K562 (cell line): ENCODE results near the gene ETV7. TPM values are rescaled to one million over a fixed set of nuclear protein-coding genes. Genes with fewer than 3 reads are reported as not detected.

Experiments used
- ARNT ChIP-seq, 2 experiments: fragments of 450-650 bp; IDR thresholded peaks; 2 replicates each; pipeline ENCODE4 v1.6.1; 2016; ENCODE audit warnings: mild to moderate bottlenecking in 1 of 2
- ATF7 ChIP-seq: fragments of 450-650 bp; IDR thresholded peaks from 2 replicates; pipeline ENCODE4 v1.7.1; 2014; ENCODE audit warnings: mild to moderate bottlenecking, moderate library complexity
- BRD4 ChIP-seq: fragments of 200-600 bp; sonication (generic); IDR thresholded peaks from 2 replicates; pipeline ENCODE4 v1.6.1; 2017; ENCODE audit warnings: inconsistent platforms
- ELF1 ChIP-seq: fragments of 200-800 bp; sonication (Bioruptor generic); IDR thresholded peaks from 2 replicates; pipeline ENCODE4 v1.6.1; 2016; ENCODE audit warnings: missing genetic modification characterization, missing compliant biosample characterization
- ELK1 ChIP-seq: sonication (generic); formaldehyde crosslinking; IDR thresholded peaks from 2 replicates; pipeline ENCODE4 v1.8.1; 2022; ENCODE audit warnings: missing genetic modification reagents
- EP300 ChIP-seq: IDR thresholded peaks from 2 replicates; pipeline ENCODE4 v1.6.1; 2012; ENCODE audit warnings: low read length, improper control_type of control experiment
- FOXK1 ChIP-seq: sonication (generic); formaldehyde crosslinking; IDR thresholded peaks from 2 replicates; pipeline ENCODE4 v1.8.0; 2022; ENCODE audit warnings: missing genetic modification reagents, mild to moderate bottlenecking, borderline replicate concordance
- GATA2 ChIP-seq: sonication (generic); formaldehyde crosslinking; IDR thresholded peaks from 2 replicates; pipeline ENCODE4 v1.4.0; 2020; ENCODE audit warnings: mild to moderate bottlenecking, missing genetic modification reagents
- HNRNPLL ChIP-seq: fragments of 200-400 bp; formaldehyde crosslinking; IDR thresholded peaks from 2 replicates; pipeline ENCODE4 v1.6.1; 2017; ENCODE audit warnings: low read length, low read depth, mild to moderate bottlenecking; ENCODE audit not compliant: poor library complexity, severe bottlenecking
- JUN ChIP-seq, 2 experiments: sonication (generic) in 1 of 2; formaldehyde crosslinking in 1 of 2; IDR thresholded peaks; 2 replicates each; pipeline versions ENCODE4 v1.6.1 to v1.8.0; 2012 to 2022; ENCODE audit warnings: borderline replicate concordance in 2 of 2, mild to moderate bottlenecking in 2 of 2, improper control_type of control experiment in 1 of 2, low read depth in 1 of 2, low read length in 1 of 2, missing genetic modification reagents in 1 of 2
- MAFG ChIP-seq: fragments of 450-650 bp; conservative IDR thresholded peaks from 2 replicates; pipeline ENCODE4 v1.6.1; 2016; ENCODE audit warnings: missing genetic modification characterization, missing compliant biosample characterization
- MAX ChIP-seq: sonication (generic); formaldehyde crosslinking; IDR thresholded peaks from 2 replicates; pipeline ENCODE4 v1.9.0; 2022; ENCODE audit warnings: mild to moderate bottlenecking, missing genetic modification reagents
- NCOA6 ChIP-seq: fragments of 450-650 bp; IDR thresholded peaks from 2 replicates; pipeline ENCODE4 v1.6.1; 2017; ENCODE audit warnings: mild to moderate bottlenecking
- NCOR1 ChIP-seq: fragments of 450-650 bp; IDR thresholded peaks from 2 replicates; pipeline ENCODE4 v1.6.1; 2016; ENCODE audit warnings: mild to moderate bottlenecking, moderate library complexity
- NEUROD1 ChIP-seq: fragments of 150-350 bp; IDR thresholded peaks from 2 replicates; pipeline ENCODE4 v1.6.1; 2014; ENCODE audit warnings: borderline replicate concordance, low read length, low read depth; ENCODE audit not compliant: partially characterized antibody
- PHB2 ChIP-seq: fragments of 450-650 bp; IDR thresholded peaks from 2 replicates; pipeline ENCODE4 v1.6.1; 2017; ENCODE audit warnings: low read depth
- RCOR1 ChIP-seq, 2 experiments: IDR thresholded peaks; 2 replicates each; pipeline ENCODE4 v1.6.1; 2012; ENCODE audit warnings: low read depth in 2 of 2, low read length in 2 of 2, borderline replicate concordance in 1 of 2, improper control_type of control experiment in 1 of 2
- SAFB2 ChIP-seq: fragments of 200-400 bp; formaldehyde crosslinking; IDR thresholded peaks from 2 replicates; pipeline ENCODE4 v1.6.1; 2018; ENCODE audit warnings: borderline replicate concordance, low read length, low read depth, moderate library complexity; ENCODE audit not compliant: severe bottlenecking
- SLC30A9 ChIP-seq: fragments of 250-450 bp; sonication (Bioruptor Pico); IDR thresholded peaks from 2 replicates; pipeline ENCODE4 v1.8.0; 2022; ENCODE audit warnings: mild to moderate bottlenecking, moderate library complexity
- SMAD1 ChIP-seq: fragments of 150-350 bp; IDR thresholded peaks from 2 replicates; pipeline ENCODE4 v1.6.1; 2014; ENCODE audit warnings: low read length, low read depth; ENCODE audit not compliant: partially characterized antibody
- TCFL5 ChIP-seq: fragments of 250-450 bp; sonication (Bioruptor Pico); conservative IDR thresholded peaks from 2 replicates; pipeline ENCODE4 v1.6.1; 2021; ENCODE audit warnings: mild to moderate bottlenecking, moderate library complexity, matching md5 sums
- ZEB2 ChIP-seq: fragments of 450-650 bp; IDR thresholded peaks from 2 replicates; pipeline ENCODE4 v1.6.1; 2016
- ZHX1 ChIP-seq: fragments of 150-350 bp; conservative IDR thresholded peaks from 2 replicates; pipeline ENCODE4 v1.6.1; 2014; ENCODE audit warnings: low read length
- ZNF184 ChIP-seq: sonication (generic); formaldehyde crosslinking; IDR thresholded peaks from 2 replicates; pipeline ENCODE4 v1.5.0; 2020; ENCODE audit warnings: missing genetic modification reagents
- ZNF224 ChIP-seq: sonication (generic); formaldehyde crosslinking; IDR thresholded peaks from 2 replicates; pipeline ENCODE4 v1.8.0; 2022; ENCODE audit warnings: mild to moderate bottlenecking, missing genetic modification reagents
- ZNF24 ChIP-seq: fragments of 450-650 bp; IDR thresholded peaks from 2 replicates; pipeline ENCODE4 v1.6.1; 2016
- ZNF263 ChIP-seq: sonication (generic); formaldehyde crosslinking; IDR thresholded peaks from 2 replicates; pipeline ENCODE4 v1.8.0; 2022; ENCODE audit warnings: mild to moderate bottlenecking, missing genetic modification reagents, borderline replicate concordance
- ZNF584 ChIP-seq: fragments of 200-800 bp; sonication (Bioruptor generic); IDR thresholded peaks from 2 replicates; pipeline ENCODE4 v1.6.1; 2016; ENCODE audit warnings: low read depth, mild to moderate bottlenecking, missing genetic modification characterization, missing compliant biosample characterization
- polyA plus RNA-seq, 8 experiments: library from polyadenylated mRNA; depleted of rRNA in 4 of 8; stranded (reverse) in 5 of 8; unstranded in 3 of 8; fragments of >200 nt; fragmentation: Nextera tagmentation in 2 of 8; fragmentation: Illumina TruSeq in 1 of 8; extraction: Ambion mirVana in 2 of 8; extraction: Trizol in 1 of 8; gene quantifications; 2 replicates each; pipeline versions ENCODE4 v1.2.1 to v1.2.3, GENCODE V29; 2011 to 2014; ENCODE audit warnings: inconsistent platforms in 1 of 8, missing spikeins in 1 of 8
- total RNA-seq, 7 experiments: library from RNA; depleted of rRNA in 6 of 7; stranded (reverse); fragments of >200 nt in 6 of 7; fragmentation: Illumina TruSeq in 2 of 7; extraction: Trizol in 2 of 7; gene quantifications; 2 replicates each; pipeline versions ENCODE4 v1.2.1 to v1.2.3, GENCODE V29; 2011 to 2021; ENCODE audit warnings: low replicate concordance in 1 of 7

The ETV7 gene
- total and polyA plus RNA-seq, 9 of the 15 experiments (the other 6 are each of a cell fraction or from before 2014, with no cell fraction given) = 0.07 to 0.22 (median 0.14) TPM; not detected in 3

- peak; percentile 87 for TF ChIP-seq NCOR1
- no peak for TF ChIP-seq ELF1 (tag)
- peak; percentile 31; the same call in 1 of the 2 replicates for TF ChIP-seq GATA2 (CRISPR knock-in tag)
- peak; percentile 71; the same call in 1 of the 2 replicates for TF ChIP-seq ZEB2
- no peak for TF ChIP-seq ZNF584 (CRISPR knock-in tag)
- TF ChIP-seq ZNF24 = no peak
- TF ChIP-seq SAFB2 = no peak
- TF ChIP-seq ZHX1 = no peak
- TF ChIP-seq HNRNPLL = no peak
- TF ChIP-seq NEUROD1 = no peak
- TF ChIP-seq ZNF224 (CRISPR knock-in tag) = 0 out of 2 replicates have a peak, but pooled peaks have one; percentile 58
- TF ChIP-seq SMAD1 = no peak
- TF ChIP-seq JUN (IDR thresholded peaks at IDR 0.05; ENCODE audit: borderline replicate concordance, low read depth, low read length) = no peak
- TF ChIP-seq JUN (CRISPR knock-in tag; IDR thresholded peaks at IDR 0.05; ENCODE audit: borderline replicate concordance) = no peak
- no peak for TF ChIP-seq MAX (CRISPR knock-in tag)
- no peak for TF ChIP-seq ZNF263 (CRISPR knock-in tag)
- TF ChIP-seq ARNT (IDR thresholded peaks at IDR 0.05) = no peak
- TF ChIP-seq NCOA6 = no peak
- TF ChIP-seq SLC30A9 (CRISPR knock-in tag) = no peak
- no peak for TF ChIP-seq BRD4
- no peak for TF ChIP-seq FOXK1
- peak; percentile 75 for TF ChIP-seq EP300
- TF ChIP-seq MAFG (tag) = no peak
- TF ChIP-seq RCOR1 (IDR thresholded peaks at IDR 0.05; ENCODE audit: borderline replicate concordance in 1 of 2, low read depth in 2 of 2, low read length in 2 of 2) = peak in 1 of 2 experiments; percentile 79; a peak in 2 of 4 replicates
- peak; percentile 70 for TF ChIP-seq ATF7
- peak; percentile 38; the same call in 1 of the 2 replicates for TF ChIP-seq PHB2
- no peak for TF ChIP-seq ELK1 (CRISPR knock-in tag)
- no peak for TF ChIP-seq TCFL5
- no peak for TF ChIP-seq ZNF184 (CRISPR knock-in tag)
Observed at GRCh38 chr6:36347621-36348020, 39.8 kb downstream of the ETV7 start (continued).
